Transverse colon (tissue), 3 donors: ENCODE results near the gene PRRT4.

ENCODE experiments used
- CTCF ChIP-seq, 5 experiments: fragments of 200-600 bp in 3 of 5; fragments of 450-650 bp in 2 of 5; sonication (generic) in 3 of 5; IDR thresholded peaks; 1 replicate in 2 of 5; 2 replicates in 3 of 5; pipeline ENCODE4 v1.5.1; 2016 to 2017; ENCODE audit warnings: antibody characterized with exemption in 5 of 5, inconsistent platforms in 3 of 5, mild to moderate bottlenecking in 2 of 5, moderate library complexity in 1 of 5
- POLR2A ChIP-seq: fragments of 450-650 bp; IDR thresholded peaks from one replicate; pipeline ENCODE4 v1.6.1; 2016; ENCODE audit warnings: antibody characterized with exemption, mild to moderate bottlenecking, moderate library complexity

- TF ChIP-seq CTCF (IDR thresholded peaks at IDR 0.05) (no peak), POLR2A (no peak)
These were observed 51.5 kb downstream of the PRRT4 start for GRCh38 chr7:128309976-128310375.
